CD4-positive, alpha-beta T cell (primary cell): Measurements from ENCODE around the gene SASH1. TPM values are rescaled to one million over a fixed set of nuclear protein-coding genes. Genes with fewer than 3 reads are reported as not detected.

Experiments
- ATAC-seq: fragments of 200-7000 bp; cut with Tn5 transposase; one replicate; pipeline ENCODE4 v1.10.0; 2022; ENCODE audit warnings: mild to moderate bottlenecking; ENCODE audit not compliant: poor library complexity
- CTCF ChIA-PET: fragments of 350-600 bp; sonication (Branson Sonifier 250); formaldehyde crosslinking; loops from one replicate; lab custom pipeline; 2021; ENCODE audit warnings: antibody characterized with exemption, inconsistent platforms; lab: Charles Lee
- POLR2A ChIA-PET: fragments of 350-600 bp; sonication (Branson Sonifier 250); formaldehyde crosslinking; loops from one replicate; lab custom pipeline; 2021; ENCODE audit warnings: antibody characterized with exemption, inconsistent platforms; lab: Charles Lee
- DNase-seq, 14 experiments: peaks; one replicate each; pipeline ENCODE4 v3.0.0-alpha.2; 2013 to 2020; ENCODE audit warnings: mixed read lengths in 2 of 14
- H3K27ac ChIP-seq, 2 donors: one replicate each; pipeline versions ENCODE4 v1.5.1 to v1.7.0; 2013; ENCODE audit warnings: low read length in 2 of 2, low read depth in 1 of 2, mild to moderate bottlenecking in 1 of 2
- H3K27me3 ChIP-seq, 2 experiments: 1 replicate in 1 of 2; 2 replicates in 1 of 2; pipeline versions ENCODE4 v1.6.1 to v1.7.0; 2013; ENCODE audit warnings: low read length in 2 of 2, control low read depth in 1 of 2, mild to moderate bottlenecking in 1 of 2, moderate library complexity in 1 of 2; ENCODE audit not compliant: insufficient read depth in 2 of 2, control insufficient read depth in 1 of 2
- H3K36me3 ChIP-seq: one replicate; pipeline ENCODE4 v1.6.1; 2013; ENCODE audit warnings: low read length, control low read depth; ENCODE audit not compliant: insufficient read depth
- H3K4me1 ChIP-seq: one replicate; pipeline ENCODE4 v1.6.1; 2013; ENCODE audit warnings: low read length, control low read depth; ENCODE audit not compliant: insufficient read depth
- H3K4me3 ChIP-seq: one replicate; pipeline ENCODE4 v1.5.1; 2013; ENCODE audit warnings: mild to moderate bottlenecking, low read length, moderate library complexity
- H3K9me3 ChIP-seq, 2 experiments: 1 replicate in 1 of 2; 2 replicates in 1 of 2; pipeline versions ENCODE4 v1.6.1 to v1.7.0; 2013; ENCODE audit warnings: low read length in 2 of 2, mild to moderate bottlenecking in 2 of 2, control low read depth in 1 of 2, moderate library complexity in 1 of 2; ENCODE audit not compliant: control insufficient read depth in 1 of 2, insufficient read depth in 1 of 2
- H3K27ac Mint-ChIP-seq: one replicate; pipeline ENCODE4 v1.8.0; 2020; ENCODE audit warnings: mixed read lengths
- H3K27me3 Mint-ChIP-seq: one replicate; pipeline ENCODE4 v1.8.0; 2021; ENCODE audit warnings: mixed read lengths
- H3K36me3 Mint-ChIP-seq: one replicate; pipeline ENCODE4 v1.8.0; 2021; ENCODE audit warnings: low read depth, mixed read lengths
- H3K4me1 Mint-ChIP-seq: one replicate; pipeline ENCODE4 v1.8.0; 2021; ENCODE audit warnings: low read depth, mixed read lengths
- H3K4me3 Mint-ChIP-seq: one replicate; pipeline ENCODE4 v1.8.0; 2020; ENCODE audit warnings: mild to moderate bottlenecking, mixed read lengths
- H3K9me3 Mint-ChIP-seq: one replicate; pipeline ENCODE4 v1.8.0; 2020; ENCODE audit warnings: mixed read lengths
- CTCF ChIP-seq: fragments of 200-600 bp; IDR thresholded peaks from one replicate; pipeline ENCODE4 v1.8.0; 2022; ENCODE audit warnings: antibody characterized with exemption, mild to moderate bottlenecking
- intact Hi-C, 2 experiments: fragments of 100-400 bp; cut with DNase I in 1 of 2; cut with micrococcal nuclease in 1 of 2; formaldehyde crosslinking; loops; one replicate each; pipeline versions ENCODE4 v1.15.1 to v1.9.0; 2023 to 2025; cut with DNase I, micrococcal nuclease
- total RNA-seq, 174 experiments: library from RNA in 2 of 174; stranded (reverse) in 2 of 174; gene quantifications; one replicate each; pipeline ENCODE4 v1.2.3 and lab custom pipeline; 2021 to 2026

The SASH1 gene
- total RNA-seq, 2 experiments from 2014 or later: 0.58 to 0.75 TPM

- Histone ChIP-seq H3K36me3 (no peaks in the 10 kb centered on the region), H3K4me3 (no peak overlapping the region), H3K9me3 (peaks cover 0 to 4% of the 10 kb centered on the region in 2 experiments), H3K27me3 (peaks cover 0 to 2% of the 10 kb centered on the region in 2 experiments), H3K4me1 (peaks cover 18% of the 10 kb centered on the region), H3K27ac (no peak overlapping the region)
- POLR2A ChIA-PET: no interaction called here
- DNase-seq (no peak), ATAC-seq (no peak)
- no peaks in the 10 kb centered on the region for H3K9me3 Mint-ChIP-seq
- no peaks in the 10 kb centered on the region for H3K36me3 Mint-ChIP-seq
- no peak overlapping the region for H3K4me3 Mint-ChIP-seq
- H3K27me3 Mint-ChIP-seq: peaks cover 4% of the 10 kb centered on the region
- H3K4me1 Mint-ChIP-seq: peaks cover 17% of the 10 kb centered on the region
- intact Hi-C loops: no loop called here
- H3K27ac Mint-ChIP-seq: no peak overlapping the region
- CTCF ChIA-PET: interaction anchor here (1.0 kb wide), 1 partner anchor 17 kb away, joined by 3 read pairs; no protein-coding TSS in a partner anchor
- no peak for TF ChIP-seq CTCF
Measured at GRCh38 chr6:148455674-148456558, 113.3 kb downstream of the SASH1 start.

- H3K27me3 ChIP-seq: peaks cover 0 to 2% of the 10 kb centered on the region in 2 experiments
- CTCF ChIA-PET: interaction anchor here (1.0 kb wide), 1 partner anchor 18 kb away, joined by 3 read pairs; no protein-coding TSS in a partner anchor
- Mint-ChIP-seq H3K36me3 (no peaks in the 10 kb centered on the region), H3K27me3 (peaks cover 4% of the 10 kb centered on the region), H3K4me1 (peaks cover 3% of the 10 kb centered on the region), H3K9me3 (no peaks in the 10 kb centered on the region), H3K27ac (no peak overlapping the region), H3K4me3 (no peak overlapping the region)
- no peak overlapping the region for H3K4me3 ChIP-seq
- H3K9me3 ChIP-seq: peaks cover 0 to 4% of the 10 kb centered on the region in 2 experiments
- POLR2A ChIA-PET: no interaction called here
- no peaks in the 10 kb centered on the region for H3K36me3 ChIP-seq
- TF ChIP-seq CTCF: no peak
- intact Hi-C loops: no loop called here
- ATAC-seq (no peak), DNase-seq (no peak)
- peaks cover 4% of the 10 kb centered on the region for H3K4me1 ChIP-seq
- no peak overlapping the region for H3K27ac ChIP-seq
Measured at GRCh38 chr6:148457137-148457842, 114.7 kb downstream of the SASH1 start.

- Mint-ChIP-seq H3K4me3 (no peak overlapping the region), H3K36me3 (no peaks in the 10 kb centered on the region), H3K27ac (no peak overlapping the region), H3K4me1 (no peaks in the 10 kb centered on the region), H3K9me3 (no peaks in the 10 kb centered on the region), H3K27me3 (no peaks in the 10 kb centered on the region)
- Histone ChIP-seq H3K4me3 (no peak overlapping the region), H3K36me3 (no peaks in the 10 kb centered on the region), H3K9me3 (peaks cover 0 to 3% of the 10 kb centered on the region in 2 experiments), H3K4me1 (no peaks in the 10 kb centered on the region), H3K27me3 (peaks cover 0 to 2% of the 10 kb centered on the region in 2 experiments), H3K27ac (no peak overlapping the region)
- CTCF ChIA-PET: no interaction called here
- DNase-seq (no peak), ATAC-seq (no peak)
- TF ChIP-seq CTCF: no peak
- intact Hi-C loops: no loop called here
- POLR2A ChIA-PET: no interaction called here
Measured at GRCh38 chr6:148457843-148458159, 115.2 kb downstream of the SASH1 start.
